Suppressor macrophage treated with lipopolysaccharide for 4 hours (primary cell): ENCODE results near the gene SUCLG2.

Source experiments
- DNase-seq: peaks from one replicate; pipeline ENCODE4 v3.0.0-alpha.2; 2020

Gene SUCLG2, protein sequence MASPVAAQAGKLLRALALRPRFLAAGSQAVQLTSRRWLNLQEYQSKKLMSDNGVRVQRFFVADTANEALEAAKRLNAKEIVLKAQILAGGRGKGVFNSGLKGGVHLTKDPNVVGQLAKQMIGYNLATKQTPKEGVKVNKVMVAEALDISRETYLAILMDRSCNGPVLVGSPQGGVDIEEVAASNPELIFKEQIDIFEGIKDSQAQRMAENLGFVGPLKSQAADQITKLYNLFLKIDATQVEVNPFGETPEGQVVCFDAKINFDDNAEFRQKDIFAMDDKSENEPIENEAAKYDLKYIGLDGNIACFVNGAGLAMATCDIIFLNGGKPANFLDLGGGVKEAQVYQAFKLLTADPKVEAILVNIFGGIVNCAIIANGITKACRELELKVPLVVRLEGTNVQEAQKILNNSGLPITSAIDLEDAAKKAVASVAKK

GRCh38 chr3:67654099-67654843 lies at the start of gene SUCLG2:
Gene SUCLG2, minus strand, starts transcription at chr3:67654612. Its CDS starts 26 bp downstream, at chr3:67654586.
- peak; percentile 84 for DNase-seq

GRCh38 chr3:67700596-67700995 lies 46.2 kb upstream of the SUCLG2 start:
- DNase-seq: no peak

GRCh38 chr3:67699882-67700281 lies 45.5 kb upstream of the SUCLG2 start:
- DNase-seq: no peak

DNA sequence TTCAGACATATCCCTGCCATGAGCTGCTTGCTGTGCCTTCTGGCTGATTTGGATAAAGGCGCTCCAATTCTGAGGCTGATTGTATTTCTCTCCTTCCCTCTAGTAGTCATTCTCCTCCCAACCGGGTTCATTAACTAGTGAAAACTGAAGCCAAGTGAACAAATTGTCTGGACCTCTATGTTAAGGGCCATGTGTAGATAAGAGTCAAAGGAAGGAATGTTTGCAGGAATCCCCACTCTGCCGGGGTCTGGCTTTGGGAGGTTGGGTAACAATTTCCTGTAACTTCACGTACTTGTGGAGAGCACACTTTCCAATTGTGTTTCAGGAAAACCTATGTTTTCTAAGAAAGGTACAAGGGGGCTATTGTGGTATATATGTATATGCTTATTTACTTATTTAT lies 38.2 kb upstream of the SUCLG2 start:
- no peak for DNase-seq

DNA sequence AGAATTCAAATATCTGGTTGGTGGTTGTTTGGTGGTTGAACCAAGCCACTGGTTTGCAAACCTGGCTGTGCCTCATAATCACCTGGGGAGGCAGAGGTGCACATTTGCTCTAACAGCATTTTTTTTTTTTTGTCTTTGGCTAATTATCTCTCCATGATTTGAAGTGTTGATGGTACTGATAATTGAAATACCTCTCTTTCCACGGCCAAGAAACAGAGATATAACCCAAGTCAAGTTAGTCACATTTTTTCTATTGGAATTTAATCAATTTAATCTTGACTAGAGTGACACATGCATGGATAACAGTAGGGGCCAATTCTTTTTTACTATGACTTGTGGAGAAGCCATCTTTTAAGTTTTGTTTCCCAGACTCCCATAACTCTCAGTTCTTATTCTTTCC lies 37.5 kb upstream of the SUCLG2 start:
- DNase-seq: no peak

DNA sequence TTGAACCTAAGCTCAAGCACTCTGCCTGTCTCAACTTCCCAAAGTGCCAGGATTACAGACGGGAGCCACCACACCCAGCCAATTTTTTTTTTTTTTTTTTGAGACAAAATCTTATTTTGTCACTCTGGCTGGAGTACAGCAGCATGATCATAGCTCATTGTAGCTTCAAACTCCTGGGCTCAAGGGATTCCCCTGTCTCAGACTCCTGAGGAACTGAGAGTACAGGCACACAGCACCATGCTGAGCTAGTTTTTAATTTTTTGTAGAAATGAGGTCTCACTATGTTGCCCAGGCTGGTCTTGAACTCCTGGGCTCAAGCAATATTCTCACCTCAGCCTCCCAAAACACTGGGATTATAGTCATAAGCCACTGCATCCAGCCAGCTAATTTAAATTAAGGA lies 36.8 kb upstream of the SUCLG2 start:
- no peak for DNase-seq

DNA sequence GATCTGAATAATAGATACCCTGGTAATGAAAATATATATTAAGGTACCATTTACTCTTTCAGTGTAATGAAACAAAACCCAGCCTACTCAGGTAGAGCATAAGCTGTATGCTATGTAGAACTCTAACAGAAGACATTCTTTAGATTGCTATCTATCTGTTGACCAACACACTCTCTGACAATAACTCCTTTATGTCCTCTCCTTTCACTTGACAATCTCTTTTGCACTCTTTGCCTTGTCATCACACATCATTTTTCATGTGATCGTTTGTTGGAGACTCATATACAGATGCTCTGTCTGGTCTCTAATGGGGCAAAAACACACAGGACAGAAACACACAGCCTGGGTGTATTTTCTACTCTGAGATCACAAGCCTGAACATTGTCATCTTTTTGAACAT lies 35.4 kb upstream of the SUCLG2 start:
- no peak for DNase-seq

- DNase-seq: no peak
Observed at GRCh38 chr3:67688231-67688630, 33.8 kb upstream of the SUCLG2 start.

- DNase-seq: no peak
Observed at GRCh38 chr3:67686069-67686468, 31.7 kb upstream of the SUCLG2 start.

GRCh38 chr3:67685499-67685898 lies 31.1 kb upstream of the SUCLG2 start:
- DNase-seq: peak; percentile 39

DNA sequence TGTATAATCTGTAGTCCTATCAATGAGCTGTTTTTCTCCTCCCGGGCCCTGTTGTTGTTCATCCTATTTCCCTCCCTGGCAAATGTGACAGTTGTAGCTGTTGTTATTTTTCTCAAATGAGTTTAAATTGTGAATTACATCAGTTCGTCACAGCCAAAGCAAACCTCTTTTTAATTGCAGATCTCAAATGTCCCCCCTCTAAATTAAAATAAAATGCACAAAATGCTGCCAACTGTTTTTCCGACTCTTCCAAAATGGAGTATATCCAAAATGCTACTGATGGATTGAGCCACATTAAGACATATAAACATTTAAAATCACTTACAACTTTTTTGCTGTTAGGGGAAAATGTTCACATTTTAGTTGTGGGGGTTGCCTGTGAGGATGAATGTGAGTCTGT lies 29.8 kb upstream of the SUCLG2 start:
- DNase-seq: no peak

GRCh38 chr3:67683522-67683921 lies 29.1 kb upstream of the SUCLG2 start:
- DNase-seq: no peak

GRCh38 chr3:67678665-67679064 lies 24.3 kb upstream of the SUCLG2 start:
- no peak for DNase-seq

- no peak for DNase-seq
Observed at GRCh38 chr3:67674055-67674454, 19.6 kb upstream of the SUCLG2 start.

GRCh38 chr3:67662733-67663132 lies 8.3 kb upstream of the SUCLG2 start:
- no peak for DNase-seq

GRCh38 chr3:67661089-67661488 lies 6.7 kb upstream of the SUCLG2 start:
- DNase-seq: no peak

DNA sequence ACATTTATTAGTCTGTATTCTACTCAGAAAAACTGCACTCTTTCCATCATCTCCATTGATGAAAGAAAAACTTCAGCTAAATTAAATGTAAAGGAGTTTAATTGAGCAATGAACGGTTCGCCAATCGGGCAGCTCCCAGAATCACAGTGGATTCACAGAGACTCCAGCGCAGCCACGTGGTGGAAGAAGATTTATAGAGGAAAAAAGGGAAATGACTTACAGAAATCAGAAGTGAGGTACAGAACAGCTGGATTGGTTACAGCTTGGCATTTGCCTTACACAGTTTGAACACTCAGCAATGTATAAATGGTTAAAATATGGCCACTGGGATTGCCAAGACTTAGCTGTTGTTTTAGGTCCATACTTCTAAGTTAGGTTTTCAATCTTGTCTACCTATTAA lies 2.8 kb upstream of the SUCLG2 start:
- peak; percentile 10 for DNase-seq

DNA sequence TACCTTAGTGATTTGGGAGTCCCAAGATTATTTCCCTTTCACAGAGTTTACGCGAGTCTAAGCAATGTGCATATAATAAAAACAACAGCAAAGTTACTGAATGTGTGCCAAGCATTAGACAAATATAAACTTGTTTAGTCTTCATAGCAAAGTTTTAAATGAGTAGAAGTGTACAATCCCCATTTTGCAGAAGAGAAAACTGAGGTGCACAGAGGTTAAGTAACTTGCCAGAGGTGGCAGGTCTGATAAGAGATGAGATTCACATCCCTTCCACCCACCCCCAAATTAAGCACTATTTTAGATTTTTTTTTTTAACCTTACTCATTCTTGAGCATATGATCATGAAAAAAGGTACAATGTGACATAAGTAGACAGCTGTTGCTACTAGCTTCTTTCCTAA lies 2.2 kb upstream of the SUCLG2 start:
- no peak for DNase-seq

GRCh38 chr3:67655364-67656121 lies 1.1 kb upstream of the SUCLG2 start:
- no peak for DNase-seq

- no peak for DNase-seq
Observed at GRCh38 chr3:67654844-67655177, 399 bp upstream of the SUCLG2 start.

DNA sequence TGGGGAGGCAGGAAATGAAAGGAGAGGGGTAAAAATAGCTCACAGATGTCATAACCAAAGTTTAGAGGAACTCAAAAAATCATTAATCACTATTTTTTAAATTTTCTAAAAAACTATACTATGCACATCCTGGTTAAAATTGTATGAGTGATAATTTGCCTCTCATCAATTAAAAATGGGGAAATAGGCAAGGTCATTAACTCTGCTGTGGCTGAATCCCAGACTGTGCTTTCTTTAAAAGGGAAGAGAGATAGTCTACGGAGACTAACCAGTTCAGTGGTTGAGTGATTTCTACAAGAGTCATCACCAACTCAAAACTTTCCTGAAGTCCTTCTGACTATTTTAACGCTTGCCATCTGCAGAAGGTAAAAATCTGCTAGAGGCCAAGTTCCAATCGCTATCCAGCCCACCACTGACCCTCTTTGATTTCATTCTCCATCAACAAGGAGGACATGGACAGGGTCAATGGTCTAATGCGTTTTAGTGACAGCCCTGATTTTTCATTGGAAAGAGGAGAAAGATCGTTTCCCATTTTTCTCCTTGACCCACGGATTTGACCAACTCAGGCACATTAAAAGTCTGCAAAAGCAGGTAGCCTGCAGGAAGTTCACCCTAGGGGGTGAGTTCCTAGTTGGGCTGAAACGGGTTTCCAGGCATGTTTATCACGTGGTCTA lies 850 bp downstream of the SUCLG2 start:
- DNase-seq: no peak

- DNase-seq: no peak
Observed at GRCh38 chr3:67650084-67650483, 4.3 kb downstream of the SUCLG2 start.

DNA sequence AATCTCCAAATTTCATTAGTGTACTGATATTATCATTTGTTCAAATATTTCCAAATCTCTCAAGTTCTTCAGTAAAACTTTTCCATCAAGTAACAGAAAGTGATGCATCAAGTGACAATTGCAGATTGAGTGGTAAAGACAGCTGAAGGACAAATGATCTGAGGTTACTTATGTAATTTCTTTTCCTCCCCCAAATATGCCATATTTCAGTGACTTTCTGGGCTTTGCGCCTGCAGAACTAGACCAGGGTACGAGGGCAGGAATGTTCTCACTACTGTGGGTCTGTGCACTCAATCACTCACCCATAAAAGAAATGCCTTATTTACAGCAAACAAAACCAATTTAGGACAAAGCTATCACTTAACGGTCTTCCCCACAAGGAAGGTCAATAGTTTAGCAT lies 4.7 kb downstream of the SUCLG2 start:
- no peak for DNase-seq
